SK-N-SH treated with all-trans-retinoic acid at 6 μM for 48 hours (cell line): ENCODE results near the gene MRPL38.

Source experiments
- CREB5 ChIP-seq: fragments of 250-450 bp; sonication (Bioruptor Pico); IDR thresholded peaks from 2 replicates; pipeline ENCODE4 v1.5.1; 2020; ENCODE audit warnings: low read depth, mild to moderate bottlenecking, moderate library complexity
- GLIS3 ChIP-seq: fragments of 250-450 bp; sonication (Bioruptor Pico); IDR thresholded peaks from 2 replicates; pipeline ENCODE4 v1.5.0; 2020; ENCODE audit warnings: mild to moderate bottlenecking, moderate library complexity
- PATZ1 ChIP-seq: fragments of 250-450 bp; sonication (Bioruptor Pico); IDR thresholded peaks from 2 replicates; pipeline ENCODE4 v1.8.0; 2020; ENCODE audit warnings: mild to moderate bottlenecking, moderate library complexity, borderline replicate concordance
- PPARA ChIP-seq: fragments of 250-450 bp; sonication (Bioruptor Pico); IDR thresholded peaks from 2 replicates; pipeline ENCODE4 v1.5.0; 2020; ENCODE audit warnings: mild to moderate bottlenecking, borderline replicate concordance
- TCF4 ChIP-seq: fragments of 250-450 bp; sonication (Bioruptor Pico); IDR thresholded peaks from 2 replicates; pipeline ENCODE4 v1.8.0; 2021; ENCODE audit warnings: mild to moderate bottlenecking, moderate library complexity, borderline replicate concordance
- TOX ChIP-seq: fragments of 250-450 bp; sonication (Bioruptor Pico); IDR thresholded peaks from 2 replicates; pipeline ENCODE4 v1.8.0; 2021; ENCODE audit warnings: mild to moderate bottlenecking, moderate library complexity, borderline replicate concordance
- ZFP3 ChIP-seq: fragments of 250-450 bp; sonication (Bioruptor Pico); IDR thresholded peaks from 2 replicates; pipeline ENCODE4 v1.5.0; 2020; ENCODE audit warnings: mild to moderate bottlenecking, moderate library complexity
- ZFP30 ChIP-seq: fragments of 450-650 bp; formaldehyde crosslinking; IDR thresholded peaks from 2 replicates; pipeline ENCODE4 v1.5.0; 2022; ENCODE audit warnings: mild to moderate bottlenecking, moderate library complexity
- ZNF565 ChIP-seq: fragments of 450-650 bp; formaldehyde crosslinking; conservative IDR thresholded peaks from 2 replicates; pipeline ENCODE4 v1.5.0; 2020; ENCODE audit warnings: low read depth, mild to moderate bottlenecking, moderate library complexity
- ZNF70 ChIP-seq: fragments of 450-650 bp; formaldehyde crosslinking; IDR thresholded peaks from 2 replicates; pipeline ENCODE4 v1.5.0; 2020; ENCODE audit warnings: mild to moderate bottlenecking, moderate library complexity
- ZNF8 ChIP-seq: fragments of 450-650 bp; formaldehyde crosslinking; IDR thresholded peaks from 2 replicates; pipeline ENCODE4 v1.5.0; 2020; ENCODE audit warnings: mild to moderate bottlenecking, moderate library complexity

- TF ChIP-seq ZNF8 (CRISPR knock-in tag) = no peak
- no peak for TF ChIP-seq ZFP30
- TF ChIP-seq ZFP3 (CRISPR knock-in tag) = no peak
- TF ChIP-seq GLIS3 (CRISPR knock-in tag) = no peak
- no peak for TF ChIP-seq PATZ1
- TF ChIP-seq PPARA (CRISPR knock-in tag) = no peak
- TF ChIP-seq TOX (CRISPR knock-in tag) = no peak
- TF ChIP-seq ZNF565 = no peak
- TF ChIP-seq TCF4 = no peak
- TF ChIP-seq CREB5 (CRISPR knock-in tag) = no peak
- no peak for TF ChIP-seq ZNF70 (CRISPR knock-in tag)
These were observed 3.0 kb downstream of the MRPL38 start for GRCh38 chr17:75901727-75902126.
